ENCODE data around the gene PRR27.
"Not testable (repeated sequence)": the region's sequence is repeated elsewhere in the genome, so short reads cannot be mapped to it uniquely, and the experiment has no call there.

- TF ChIP-seq PATZ1 (CRISPR knock-in tag; IDR thresholded peaks at IDR 0.05; ENCODE audit: borderline replicate concordance); SNAI2 (CRISPR knock-in tag; IDR thresholded peaks at IDR 0.05); ZNF8 (CRISPR knock-in tag; IDR thresholded peaks at IDR 0.05); CSDC2 (CRISPR knock-in tag; IDR thresholded peaks at IDR 0.05): not testable (repeated sequence)
These were observed 58.7 kb downstream of the PRR27 start for GRCh38 chr4:70212752-70213151.

Measured in SK-N-SH treated with all-trans-retinoic acid at 6 μM for 48 hours (cell line).